A673 (cell line): ENCODE data around the gene ATG12.

Experiments used
- CTCF ChIP-seq: fragments of 300-800, 200-600 bp; sonication (generic); conservative IDR thresholded peaks from 2 replicates; pipeline ENCODE4 v1.5.1; 2017; ENCODE audit warnings: low read depth, mild to moderate bottlenecking, antibody characterized with exemption, low read length, moderate library complexity, mixed read lengths
- EZH2 ChIP-seq: fragments of 200-600 bp; sonication (generic); IDR thresholded peaks from 2 replicates; pipeline ENCODE4 v1.6.1; 2017; ENCODE audit warnings: borderline replicate concordance, low read depth, mild to moderate bottlenecking, mixed read lengths, antibody characterized with exemption, low read length; ENCODE audit not compliant: poor library complexity, severe bottlenecking

- TF ChIP-seq CTCF (no peak), EZH2 (no peak)
These were observed 8.0 kb upstream of the ATG12 start for GRCh38 chr5:115849258-115849798.
